GM23248 (cell line): ENCODE data around the gene MIAT.

Experiments used
- EZH2 ChIP-seq: fragments of 200-600 bp; sonication (generic); IDR thresholded peaks from 2 replicates; pipeline ENCODE4 v1.6.1; 2018; ENCODE audit warnings: antibody characterized with exemption, mild to moderate bottlenecking; ENCODE audit not compliant: insufficient read depth, poor library complexity, severe bottlenecking
- EZH2phosphoT487 ChIP-seq: fragments of 200-600 bp; sonication (generic); IDR thresholded peaks from 2 replicates; pipeline ENCODE4 v1.6.1; 2018; ENCODE audit warnings: antibody characterized with exemption, moderate library complexity, mild to moderate bottlenecking, low read depth; ENCODE audit not compliant: insufficient read depth

DNA sequence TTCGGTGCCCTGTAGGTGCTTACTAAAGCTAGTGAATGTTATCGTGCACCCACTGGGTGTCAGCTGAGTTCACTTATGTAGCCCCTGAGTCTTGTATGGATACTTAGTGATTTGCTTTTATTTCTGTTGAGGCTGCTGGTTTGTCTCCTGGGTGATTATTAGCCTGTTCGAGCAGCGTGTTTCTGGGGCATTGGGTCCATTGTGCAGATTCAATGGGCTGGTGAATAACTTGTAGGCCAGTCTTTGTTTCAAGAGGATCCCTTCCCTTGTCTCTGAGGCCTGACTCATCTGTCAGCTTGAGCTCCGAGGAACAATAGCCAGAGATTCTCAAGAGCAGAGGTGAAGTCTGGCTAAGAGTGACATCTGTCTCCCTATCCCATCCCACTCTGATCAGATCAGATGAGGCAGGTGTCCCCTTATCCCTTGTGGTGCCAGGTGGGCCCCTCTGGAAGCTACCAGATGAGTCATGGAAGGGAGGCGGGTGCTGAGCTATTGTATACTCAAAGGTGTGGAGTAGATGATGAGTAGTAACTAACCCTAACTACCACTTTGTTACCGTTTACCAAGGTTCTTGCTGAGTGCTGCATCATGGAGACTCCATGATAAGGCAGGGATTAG is 3.7 kb downstream of the MIAT start:
- TF ChIP-seq EZH2phosphoT487 (no peak), EZH2 (no peak)
